K562 treated with DMSO at 1 percent for 24 hours (cell line): ENCODE results near the gene METTL21A. TPM values are rescaled to one million over a fixed set of nuclear protein-coding genes. Genes with fewer than 3 reads are reported as not detected.

Source experiments
- total RNA-seq: library from RNA; unstranded; fragments of 300-600 nt; gene quantifications from 2 replicates; pipeline ENCODE4 v1.2.3, GENCODE V29; 2022; ENCODE audit warnings: low read depth; ENCODE audit not compliant: insufficient read depth

METTL21A gene
- 25.4 and 29.8 TPM in 2 replicates for total RNA-seq

GRCh38 chr2:207625014-207625907 is at the start of gene METTL21A:
METTL21A (minus strand) TSS chr2:207625394; CDS start chr2:207624375, 1,019 bp downstream.

Other genes starting within 250 kb of the METTL21A start
- 10.9 and 11.1 TPM in 2 replicates for gene CREB1, start 95.4 kb downstream of the METTL21A start, total RNA-seq
- gene CCNYL1, start 86.2 kb upstream of the METTL21A start, total RNA-seq = 5.8 and 6.2 TPM in 2 replicates
- 7.7 and 7.9 TPM in 2 replicates for gene FZD5, start 144.5 kb upstream of the METTL21A start, total RNA-seq